HEK293 (cell line): ENCODE data around the gene STAT3.

Source experiments
- CTCF ChIA-PET: fragments of 350-600 bp; formaldehyde crosslinking; extraction: SDS; loops from one replicate; lab custom pipeline; 2021; ENCODE audit warnings: antibody characterized with exemption; lab: Yijun Ruan, JAX
- POLR2A ChIA-PET: fragments of 300-600 bp; formaldehyde crosslinking; extraction: SDS; loops from one replicate; lab custom pipeline; 2020; ENCODE audit warnings: antibody characterized with exemption, inconsistent platforms; lab: Yijun Ruan, JAX
- H3K27ac ChIP-seq: fragments of 200-500 bp; sonication (Bioruptor generic); 2 replicates; pipeline ENCODE4 v1.5.1; 2014; ENCODE audit warnings: low read depth, low read length, control low read depth, inconsistent platforms; ENCODE audit errors: extremely low read depth
- H3K36me3 ChIP-seq, 2 experiments: fragments of 200-500 bp in 1 of 2; sonication (Bioruptor generic) in 1 of 2; 1 replicate in 1 of 2; 2 replicates in 1 of 2; pipeline ENCODE4 v1.5.1; 2014 to 2017; ENCODE audit warnings: inconsistent platforms in 2 of 2, low read length in 2 of 2; ENCODE audit not compliant: control insufficient read depth in 2 of 2, insufficient read depth in 1 of 2
- H3K4me1 ChIP-seq: fragments of 200-500 bp; sonication (Bioruptor generic); 2 replicates; pipeline ENCODE4 v1.5.1; 2014; ENCODE audit warnings: mild to moderate bottlenecking, low read length, inconsistent platforms; ENCODE audit not compliant: control insufficient read depth, insufficient read depth
- H3K4me3 ChIP-seq: 2 replicates; pipeline ENCODE4 v1.5.1; 2011; ENCODE audit warnings: low read depth, mild to moderate bottlenecking, control low read depth, low read length, moderate library complexity
- H3K9me3 ChIP-seq: fragments of 200-500 bp; sonication (Bioruptor generic); 2 replicates; pipeline ENCODE4 v1.5.1; 2014; ENCODE audit warnings: low read depth, low read length, inconsistent platforms; ENCODE audit not compliant: control insufficient read depth, insufficient read depth
- ATF2 ChIP-seq: fragments of 450-650 bp; formaldehyde crosslinking; IDR thresholded peaks from 2 replicates; pipeline ENCODE4 v1.5.1; 2016; ENCODE audit warnings: missing biosample characterization, missing genetic modification characterization, low read depth
- BCL11A ChIP-seq: fragments of 450-650 bp; formaldehyde crosslinking; IDR thresholded peaks from 2 replicates; pipeline ENCODE4 v1.5.1; 2016; ENCODE audit warnings: low read depth, missing biosample characterization, missing genetic modification characterization
- BCL6B ChIP-seq: fragments of 450-650 bp; formaldehyde crosslinking; IDR thresholded peaks from 2 replicates; pipeline ENCODE4 v1.5.1; 2017; ENCODE audit warnings: missing biosample characterization, missing genetic modification characterization
- CTCF ChIP-seq: fragments of 450-650 bp; formaldehyde crosslinking; IDR thresholded peaks from 2 replicates; pipeline ENCODE4 v1.5.1; 2016; ENCODE audit warnings: missing biosample characterization, missing genetic modification characterization
- EGR2 ChIP-seq: fragments of 450-650 bp; formaldehyde crosslinking; IDR thresholded peaks from 2 replicates; pipeline ENCODE4 v1.5.1; 2016; ENCODE audit warnings: low read depth, missing biosample characterization, missing genetic modification characterization
- ELK4 ChIP-seq: IDR thresholded peaks from 2 replicates; pipeline ENCODE4 v1.6.1; 2011; ENCODE audit warnings: mild to moderate bottlenecking, low read depth, low read length, borderline replicate concordance
- GLIS1 ChIP-seq: fragments of 450-650 bp; formaldehyde crosslinking; IDR thresholded peaks from 2 replicates; pipeline ENCODE4 v1.5.1; 2016; ENCODE audit warnings: missing biosample characterization, missing genetic modification characterization
- KLF17 ChIP-seq: fragments of 450-650 bp; formaldehyde crosslinking; IDR thresholded peaks from 2 replicates; pipeline ENCODE4 v1.5.1; 2016; ENCODE audit warnings: missing biosample characterization, missing genetic modification characterization
- KLF9 ChIP-seq: fragments of 450-650 bp; formaldehyde crosslinking; IDR thresholded peaks from 2 replicates; pipeline ENCODE4 v1.5.1; 2016; ENCODE audit warnings: missing biosample characterization, missing genetic modification characterization, low read depth
- PATZ1 ChIP-seq: fragments of 450-650 bp; formaldehyde crosslinking; IDR thresholded peaks from 2 replicates; pipeline ENCODE4 v1.5.1; 2016; ENCODE audit warnings: missing biosample characterization, missing genetic modification characterization
- PRDM10 ChIP-seq: fragments of 450-650 bp; formaldehyde crosslinking; IDR thresholded peaks from 2 replicates; pipeline ENCODE4 v1.5.1; 2016; ENCODE audit warnings: missing biosample characterization, missing genetic modification characterization
- SCRT1 ChIP-seq: fragments of 450-650 bp; formaldehyde crosslinking; IDR thresholded peaks from 2 replicates; pipeline ENCODE4 v1.5.1; 2016; ENCODE audit warnings: missing biosample characterization, missing genetic modification characterization, borderline replicate concordance
- SP7 ChIP-seq: fragments of 450-650 bp; formaldehyde crosslinking; IDR thresholded peaks from 2 replicates; pipeline ENCODE4 v1.5.1; 2016; ENCODE audit warnings: missing biosample characterization, missing genetic modification characterization
- ZBTB17 ChIP-seq: fragments of 450-650 bp; formaldehyde crosslinking; IDR thresholded peaks from 2 replicates; pipeline ENCODE4 v1.5.1; 2016; ENCODE audit warnings: missing biosample characterization, missing genetic modification characterization
- ZBTB26 ChIP-seq: fragments of 450-650 bp; formaldehyde crosslinking; optimal IDR thresholded peaks from 2 replicates; pipeline ENCODE3; 2016; ENCODE audit warnings: missing biosample characterization, mild to moderate bottlenecking, missing genetic modification characterization
- ZNF140 ChIP-seq: fragments of 450-650 bp; formaldehyde crosslinking; IDR thresholded peaks from 2 replicates; pipeline ENCODE4 v1.5.1; 2016; ENCODE audit warnings: missing biosample characterization, missing genetic modification characterization
- ZNF169 ChIP-seq: fragments of 450-650 bp; formaldehyde crosslinking; IDR thresholded peaks from 2 replicates; pipeline ENCODE4 v1.5.1; 2016; ENCODE audit warnings: missing biosample characterization, missing genetic modification characterization
- ZNF2 ChIP-seq: fragments of 450-650 bp; formaldehyde crosslinking; IDR thresholded peaks from 2 replicates; pipeline ENCODE4 v1.5.1; 2016; ENCODE audit warnings: missing biosample characterization, missing genetic modification characterization
- ZNF335 ChIP-seq: fragments of 450-650 bp; formaldehyde crosslinking; conservative IDR thresholded peaks from 2 replicates; pipeline ENCODE4 v1.5.1; 2016; ENCODE audit warnings: missing biosample characterization, missing genetic modification characterization
- ZNF654 ChIP-seq: fragments of 450-650 bp; formaldehyde crosslinking; IDR thresholded peaks from 2 replicates; pipeline ENCODE4 v1.5.1; 2016; ENCODE audit warnings: low read depth, missing biosample characterization, missing genetic modification characterization
- ZNF660 ChIP-seq: fragments of 450-650 bp; IDR thresholded peaks from 2 replicates; pipeline ENCODE4 v1.5.1; 2018; ENCODE audit warnings: missing biosample characterization, mild to moderate bottlenecking, missing genetic modification characterization
- ZNF76 ChIP-seq: fragments of 450-650 bp; formaldehyde crosslinking; IDR thresholded peaks from 2 replicates; pipeline ENCODE4; 2016; ENCODE audit warnings: low read depth, missing biosample characterization, missing genetic modification characterization, borderline replicate concordance

Gene STAT3

GRCh38 chr17:42405963-42406495 lies 17.8 kb upstream of the STAT3 start:
- ChIA-PET CTCF (interaction anchor here (0.6 to 13.6 kb wide), 38 partner anchors 9 to 401 kb away, joined by 3 to 378 read pairs (median 4); partner anchors contain the start of genes CAVIN1 and STAT3), POLR2A (interaction anchor here (0.7 to 3.3 kb wide), 7 partner anchors 8 to 217 kb away, joined by 3 to 41 read pairs (median 4); partner anchors contain the start of genes CAVIN1 and STAT3)
- Histone ChIP-seq H3K27ac (no peak overlapping the region), H3K4me1 (0 out of 2 replicates have a peak, but pooled peaks cover 3% of the 10 kb centered on the region), H3K4me3 (no peak overlapping the region), H3K36me3 (peaks cover 3 to 7% of the 10 kb centered on the region in 2 experiments; a peak in 1 of 3 replicates), H3K9me3 (no peaks in the 10 kb centered on the region)
- TF ChIP-seq BCL11A (tag by site-specific recombination) (no peak), KLF9 (tag by site-specific recombination) (peak; percentile 55; the same call in 1 of the 2 replicates), SP7 (peak; percentile 60), CTCF (peak; percentile 88), ZNF654 (tag by site-specific recombination) (peak; percentile 93), ELK4 (no peak), EGR2 (tag by site-specific recombination) (0 out of 2 replicates have a peak, but pooled peaks have one; percentile 7), SCRT1 (tag by site-specific recombination) (no peak), ZBTB26 (tag by site-specific recombination) (no peak), PRDM10 (tag by site-specific recombination) (peak; percentile 98), ZNF660 (tag by site-specific recombination) (peak; percentile 30; the same call in 1 of the 2 replicates), GLIS1 (tag by site-specific recombination) (peak; percentile 23; the same call in 1 of the 2 replicates), PATZ1 (0 out of 2 replicates have a peak, but pooled peaks have one; percentile 18), ATF2 (tag by site-specific recombination) (no peak), ZNF140 (tag by site-specific recombination) (no peak), BCL6B (tag by site-specific recombination) (no peak), KLF17 (tag by site-specific recombination) (0 out of 2 replicates have a peak, but pooled peaks have one; percentile 38), ZBTB17 (peak; percentile 35; the same call in 1 of the 2 replicates), ZNF169 (tag by site-specific recombination) (no peak), ZNF335 (tag by site-specific recombination) (peak; percentile 43; the same call in 1 of the 2 replicates), ZNF2 (peak; percentile 80), ZNF76 (tag by site-specific recombination) (0 out of 2 replicates have a peak, but pooled peaks have one; percentile 6)
